ENCODE results near the gene TOGARAM1.
A peak's percentile ranks its signal among the peaks of the same experiment; 100 is the strongest.

Gene TOGARAM1

GRCh38 chr14:44971459-44971858 is 9.5 kb downstream of the TOGARAM1 start (continued):
- TF ChIP-seq PRDM6 (tag by site-specific recombination; IDR thresholded peaks at IDR 0.05) (no peak), ZNF10 (tag by site-specific recombination; IDR thresholded peaks at IDR 0.05) (no peak), ZNF174 (tag by site-specific recombination; IDR thresholded peaks at IDR 0.05) (no peak)

GRCh38 chr14:44979273-44979672 is 17.3 kb downstream of the TOGARAM1 start:
- POLR2A ChIA-PET = interaction anchor here (1.9 kb wide), 1 partner anchor 17 kb away, joined by 6 read pairs; the partner anchor contains the start of genes KLHL28 and TOGARAM1
- no peak overlapping the region for H3K27ac ChIP-seq (ENCODE audit: extremely low read depth, low read depth, low read length)
- H3K9me3 ChIP-seq (ENCODE audit: control insufficient read depth, insufficient read depth, low read depth, low read length) = no peaks in the 10 kb centered on the region
- TF ChIP-seq SP2 (tag by site-specific recombination; IDR thresholded peaks at IDR 0.05) (no peak), SETDB1 (IDR thresholded peaks at IDR 0.05; ENCODE audit: insufficient read length, low read length) (peak; percentile 51)
- H3K4me1 ChIP-seq (ENCODE audit: control insufficient read depth, insufficient read depth, low read length) = peaks cover 17% of the 10 kb centered on the region
- no peaks in the 10 kb centered on the region; a peak in 1 of 3 replicates for H3K36me3 ChIP-seq (ENCODE audit: control insufficient read depth in 2 of 2, insufficient read depth in 1 of 2, low read length in 2 of 2)
- H3K4me3 ChIP-seq (ENCODE audit: low read depth, low read length) = no peak overlapping the region
- CTCF ChIA-PET = interaction anchor here (1.1 kb wide), 1 partner anchor 14 kb away, joined by 3 read pairs; no protein-coding TSS in a partner anchor

DNA sequence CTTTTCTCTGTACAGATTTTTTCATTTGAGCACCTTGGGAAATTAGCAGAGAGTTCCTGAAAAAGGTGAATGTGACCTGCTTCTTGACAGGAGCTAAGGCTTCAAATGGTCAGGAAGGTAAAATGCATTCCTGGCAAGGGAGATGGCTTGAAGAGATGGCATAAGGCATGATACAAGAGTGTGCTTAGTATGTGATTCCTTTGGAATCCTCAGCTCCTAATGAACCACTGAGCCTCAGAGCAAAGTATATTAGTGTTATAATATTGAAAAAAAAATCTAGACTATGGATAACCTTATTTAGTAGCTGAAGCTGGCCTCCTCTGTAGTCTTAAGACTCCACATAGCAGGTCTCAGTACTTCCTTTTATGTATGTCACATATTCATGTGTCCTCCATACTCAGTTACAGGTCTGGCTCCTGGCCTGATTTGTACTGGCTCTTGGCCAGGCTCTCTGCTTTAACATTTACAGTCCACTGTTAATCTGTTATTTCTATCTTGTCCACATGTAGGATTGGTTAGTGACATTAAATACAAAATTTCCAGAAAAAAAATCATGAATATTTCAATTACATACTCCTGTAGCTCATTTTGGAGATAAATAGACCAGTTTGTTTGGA is 17.9 kb downstream of the TOGARAM1 start:
- Histone ChIP-seq H3K27ac (ENCODE audit: extremely low read depth, low read depth, low read length) (no peak overlapping the region), H3K4me3 (ENCODE audit: low read depth, low read length) (no peak overlapping the region), H3K9me3 (ENCODE audit: control insufficient read depth, insufficient read depth, low read depth, low read length) (no peaks in the 10 kb centered on the region), H3K36me3 (ENCODE audit: control insufficient read depth in 2 of 2, insufficient read depth in 1 of 2, low read length in 2 of 2) (no peaks in the 10 kb centered on the region; a peak in 1 of 3 replicates), H3K4me1 (ENCODE audit: control insufficient read depth, insufficient read depth, low read length) (peaks cover 17% of the 10 kb centered on the region)
- ChIA-PET POLR2A (interaction anchor here (1.9 kb wide), 1 partner anchor 18 kb away, joined by 6 read pairs; the partner anchor contains the start of genes KLHL28 and TOGARAM1), CTCF (interaction anchor here (0.6 to 1.1 kb wide), 2 partner anchors 15 to 263 kb away, joined by 3 read pairs; no protein-coding TSS in a partner anchor)
- TF ChIP-seq PRDM6 (tag by site-specific recombination; IDR thresholded peaks at IDR 0.05) (peak; percentile 20; the same call in 1 of the 2 replicates), WT1 (tag by site-specific recombination; IDR thresholded peaks at IDR 0.05) (no peak)

DNA sequence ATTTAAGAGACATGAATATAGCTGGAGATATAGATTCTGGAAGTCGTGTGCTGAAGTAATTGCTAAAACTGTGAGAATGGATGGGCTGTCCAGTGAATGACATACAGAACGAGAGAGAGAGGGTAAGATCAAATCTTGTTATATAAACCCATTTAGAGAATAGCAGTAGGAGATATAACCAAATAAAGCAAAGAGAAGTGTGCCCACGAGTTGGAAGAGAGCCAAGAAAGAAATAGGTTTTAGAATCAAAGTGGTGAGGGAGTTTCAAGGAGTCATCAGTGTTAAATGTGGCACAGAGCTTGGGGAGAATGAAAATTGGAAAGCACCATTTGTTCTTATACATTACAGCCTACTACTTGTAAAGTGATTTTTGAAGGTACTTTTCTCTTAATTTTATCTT is 19.2 kb downstream of the TOGARAM1 start:
- POLR2A ChIA-PET = no interaction called here
- Histone ChIP-seq H3K4me3 (ENCODE audit: low read depth, low read length) (no peak overlapping the region), H3K4me1 (ENCODE audit: control insufficient read depth, insufficient read depth, low read length) (peaks cover 17% of the 10 kb centered on the region), H3K9me3 (ENCODE audit: control insufficient read depth, insufficient read depth, low read depth, low read length) (no peaks in the 10 kb centered on the region), H3K27ac (ENCODE audit: extremely low read depth, low read depth, low read length) (no peak overlapping the region), H3K36me3 (ENCODE audit: control insufficient read depth in 2 of 2, insufficient read depth in 1 of 2, low read length in 2 of 2) (no peaks in the 10 kb centered on the region; a peak in 1 of 3 replicates)
- CTCF ChIA-PET = interaction anchor here (0.7 kb wide), 1 partner anchor 11 kb away, joined by 4 read pairs; no protein-coding TSS in a partner anchor
- TF ChIP-seq, protein P1, sequence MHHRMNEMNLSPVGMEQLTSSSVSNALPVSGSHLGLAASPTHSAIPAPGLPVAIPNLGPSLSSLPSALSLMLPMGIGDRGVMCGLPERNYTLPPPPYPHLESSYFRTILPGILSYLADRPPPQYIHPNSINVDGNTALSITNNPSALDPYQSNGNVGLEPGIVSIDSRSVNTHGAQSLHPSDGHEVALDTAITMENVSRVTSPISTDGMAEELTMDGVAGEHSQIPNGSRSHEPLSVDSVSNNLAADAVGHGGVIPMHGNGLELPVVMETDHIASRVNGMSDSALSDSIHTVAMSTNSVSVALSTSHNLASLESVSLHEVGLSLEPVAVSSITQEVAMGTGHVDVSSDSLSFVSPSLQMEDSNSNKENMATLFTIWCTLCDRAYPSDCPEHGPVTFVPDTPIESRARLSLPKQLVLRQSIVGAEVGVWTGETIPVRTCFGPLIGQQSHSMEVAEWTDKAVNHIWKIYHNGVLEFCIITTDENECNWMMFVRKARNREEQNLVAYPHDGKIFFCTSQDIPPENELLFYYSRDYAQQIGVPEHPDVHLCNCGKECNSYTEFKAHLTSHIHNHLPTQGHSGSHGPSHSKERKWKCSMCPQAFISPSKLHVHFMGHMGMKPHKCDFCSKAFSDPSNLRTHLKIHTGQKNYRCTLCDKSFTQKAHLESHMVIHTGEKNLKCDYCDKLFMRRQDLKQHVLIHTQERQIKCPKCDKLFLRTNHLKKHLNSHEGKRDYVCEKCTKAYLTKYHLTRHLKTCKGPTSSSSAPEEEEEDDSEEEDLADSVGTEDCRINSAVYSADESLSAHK (tag by site-specific recombination; IDR thresholded peaks at IDR 0.05) = peak; percentile 63
- TF ChIP-seq ZNF501 (tag by site-specific recombination; IDR thresholded peaks at IDR 0.05) (no peak), ZNF555 (tag by site-specific recombination; conservative IDR thresholded peaks at IDR 0.05) (no peak), BCL6B (tag by site-specific recombination; IDR thresholded peaks at IDR 0.05) (no peak), ZNF155 (tag by site-specific recombination; IDR thresholded peaks at IDR 0.05) (no peak), ZNF549 (tag by site-specific recombination; IDR thresholded peaks at IDR 0.05) (peak; percentile 68)
- TF ChIP-seq, protein P2, sequence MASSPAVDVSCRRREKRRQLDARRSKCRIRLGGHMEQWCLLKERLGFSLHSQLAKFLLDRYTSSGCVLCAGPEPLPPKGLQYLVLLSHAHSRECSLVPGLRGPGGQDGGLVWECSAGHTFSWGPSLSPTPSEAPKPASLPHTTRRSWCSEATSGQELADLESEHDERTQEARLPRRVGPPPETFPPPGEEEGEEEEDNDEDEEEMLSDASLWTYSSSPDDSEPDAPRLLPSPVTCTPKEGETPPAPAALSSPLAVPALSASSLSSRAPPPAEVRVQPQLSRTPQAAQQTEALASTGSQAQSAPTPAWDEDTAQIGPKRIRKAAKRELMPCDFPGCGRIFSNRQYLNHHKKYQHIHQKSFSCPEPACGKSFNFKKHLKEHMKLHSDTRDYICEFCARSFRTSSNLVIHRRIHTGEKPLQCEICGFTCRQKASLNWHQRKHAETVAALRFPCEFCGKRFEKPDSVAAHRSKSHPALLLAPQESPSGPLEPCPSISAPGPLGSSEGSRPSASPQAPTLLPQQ (tag by site-specific recombination; IDR thresholded peaks at IDR 0.05) = no peak
